GM12878 (cell line): Measurements from ENCODE around the gene MTRF1. TPM values are rescaled to one million over a fixed set of nuclear protein-coding genes. Genes with fewer than 3 reads are reported as not detected.

Experiments used
- BMI1 ChIP-seq: fragments of 450-650 bp; IDR thresholded peaks from 2 replicates; pipeline ENCODE4 v1.6.1; 2016; ENCODE audit warnings: mild to moderate bottlenecking, moderate library complexity, borderline replicate concordance
- FOXM1 ChIP-seq: IDR thresholded peaks from 2 replicates; pipeline ENCODE4 v1.6.1; 2012; ENCODE audit warnings: low read depth, mild to moderate bottlenecking, inconsistent platforms, low read length, moderate library complexity
- HDAC6 ChIP-seq: fragments of 200-600 bp; sonication (generic); IDR thresholded peaks from one replicate; pipeline ENCODE4 v1.8.0; 2017; ENCODE audit warnings: antibody characterized with exemption; ENCODE audit not compliant: unreplicated experiment
- IKZF1 ChIP-seq: fragments of 450-650 bp; conservative IDR thresholded peaks from 2 replicates; pipeline ENCODE4 v1.6.1; 2017; ENCODE audit warnings: antibody characterized with exemption, mild to moderate bottlenecking
- NFYA ChIP-seq: IDR thresholded peaks from 2 replicates; pipeline ENCODE4 v1.6.1; 2011; ENCODE audit warnings: low read depth, mild to moderate bottlenecking, low read length, improper control_type of control experiment, borderline replicate concordance
- RUNX3 ChIP-seq: IDR thresholded peaks from 2 replicates; pipeline ENCODE4 v1.6.1; 2012; ENCODE audit warnings: low read length, inconsistent platforms
- SIN3A ChIP-seq: IDR thresholded peaks from 2 replicates; pipeline ENCODE4 v1.6.1; 2012; ENCODE audit warnings: low read depth, low read length, improper control_type of control experiment
- TARDBP ChIP-seq: IDR thresholded peaks from 2 replicates; pipeline ENCODE4 v1.6.1; 2016; ENCODE audit warnings: borderline replicate concordance
- YBX1 ChIP-seq: fragments of 450-650 bp; IDR thresholded peaks from 2 replicates; pipeline ENCODE4 v1.6.1; 2016; ENCODE audit warnings: antibody characterized with exemption
- polyA plus RNA-seq, 11 experiments: library from polyadenylated mRNA; depleted of rRNA in 4 of 11; unstranded in 6 of 11; stranded (reverse) in 5 of 11; fragments of >200 nt; fragmentation: Nextera tagmentation in 4 of 11; fragmentation: Illumina TruSeq in 1 of 11; extraction: Ambion mirVana in 4 of 11; extraction: Trizol in 1 of 11; gene quantifications; 1 replicate in 1 of 11; 2 replicates in 10 of 11; pipeline versions ENCODE4 v1.2.1 to v1.2.3, GENCODE V29; 2011 to 2016; ENCODE audit warnings: inconsistent platforms in 2 of 11, missing spikeins in 2 of 11, low read depth in 1 of 11
- total RNA-seq, 4 experiments: library from RNA; depleted of rRNA in 3 of 4; stranded (reverse); fragments of >200 nt in 3 of 4; fragmentation: Illumina TruSeq in 1 of 4; extraction: Trizol in 1 of 4; gene quantifications; 2 replicates each; pipeline versions ENCODE4 v1.2.1 to v1.2.3, GENCODE V29; 2013 to 2021
- TF ChIP-seq, protein P1 (sequence below): IDR thresholded peaks from 2 replicates; pipeline ENCODE4 v1.6.1; 2012; ENCODE audit warnings: low read length, inconsistent platforms
- TF ChIP-seq, protein P2 (sequence below): fragments of 450-650 bp; IDR thresholded peaks from 2 replicates; pipeline ENCODE4 v1.6.1; 2017; ENCODE audit warnings: low read depth, mild to moderate bottlenecking, moderate library complexity
- TF ChIP-seq, protein P3 (sequence below): fragments of 450-650 bp; IDR thresholded peaks from 2 replicates; pipeline ENCODE4 v1.6.1; 2017; ENCODE audit warnings: mild to moderate bottlenecking, low read depth, inconsistent platforms; ENCODE audit not compliant: poor library complexity, severe bottlenecking
- TF ChIP-seq, protein P4 (sequence below): fragments of 450-650 bp; IDR thresholded peaks from 2 replicates; pipeline ENCODE4 v1.6.1; 2018; ENCODE audit warnings: mild to moderate bottlenecking, low read depth, moderate library complexity; ENCODE audit not compliant: partially characterized antibody
- TF ChIP-seq, protein P5 (sequence below): fragments of 450-650 bp; IDR thresholded peaks from 2 replicates; pipeline ENCODE4 v1.6.1; 2016; ENCODE audit warnings: mild to moderate bottlenecking
- TF ChIP-seq, protein P6 (sequence below): fragments of 450-650 bp; formaldehyde crosslinking; IDR thresholded peaks from 2 replicates; pipeline ENCODE4 v1.4.0; 2022; ENCODE audit warnings: mild to moderate bottlenecking, moderate library complexity
- TF ChIP-seq, protein P7 (sequence below): IDR thresholded peaks from 2 replicates; pipeline ENCODE4 v1.6.1; 2011; ENCODE audit warnings: low read depth, mild to moderate bottlenecking, low read length, moderate library complexity, borderline replicate concordance; ENCODE audit errors: extremely low read depth

MTRF1 gene
- total and polyA plus RNA-seq, 10 of the 15 experiments (the other 5 are each of a cell fraction or from before 2014, with no cell fraction given) = 12.1 to 33.7 (median 20.6) TPM

DNA sequence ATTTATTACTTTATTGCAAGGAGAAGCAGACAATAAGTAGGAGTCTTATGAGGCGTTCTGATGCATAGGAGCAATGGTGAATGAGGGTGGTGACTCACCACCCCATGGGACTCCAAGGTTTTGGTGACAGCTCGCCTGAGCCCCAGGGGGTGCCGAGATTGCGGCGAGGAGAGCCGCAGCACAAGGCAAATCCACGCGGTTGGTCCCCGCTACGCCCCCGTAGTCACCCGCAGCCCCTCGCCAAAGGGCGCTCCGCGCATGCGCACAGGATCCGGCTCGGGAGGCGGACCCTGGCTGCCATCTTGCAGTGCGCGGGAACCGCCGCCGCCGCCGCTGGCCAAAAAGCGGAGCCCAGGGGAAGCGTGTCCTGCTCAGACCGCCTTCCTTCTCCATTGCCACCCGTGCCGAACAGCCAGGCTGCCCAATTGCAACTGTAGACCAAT, 47.6 kb upstream of the MTRF1 start, which contains the start of gene NAA16 (continued):
- TF ChIP-seq, protein P1, sequence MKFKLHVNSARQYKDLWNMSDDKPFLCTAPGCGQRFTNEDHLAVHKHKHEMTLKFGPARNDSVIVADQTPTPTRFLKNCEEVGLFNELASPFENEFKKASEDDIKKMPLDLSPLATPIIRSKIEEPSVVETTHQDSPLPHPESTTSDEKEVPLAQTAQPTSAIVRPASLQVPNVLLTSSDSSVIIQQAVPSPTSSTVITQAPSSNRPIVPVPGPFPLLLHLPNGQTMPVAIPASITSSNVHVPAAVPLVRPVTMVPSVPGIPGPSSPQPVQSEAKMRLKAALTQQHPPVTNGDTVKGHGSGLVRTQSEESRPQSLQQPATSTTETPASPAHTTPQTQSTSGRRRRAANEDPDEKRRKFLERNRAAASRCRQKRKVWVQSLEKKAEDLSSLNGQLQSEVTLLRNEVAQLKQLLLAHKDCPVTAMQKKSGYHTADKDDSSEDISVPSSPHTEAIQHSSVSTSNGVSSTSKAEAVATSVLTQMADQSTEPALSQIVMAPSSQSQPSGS = no peak
- TF ChIP-seq, protein P2, sequence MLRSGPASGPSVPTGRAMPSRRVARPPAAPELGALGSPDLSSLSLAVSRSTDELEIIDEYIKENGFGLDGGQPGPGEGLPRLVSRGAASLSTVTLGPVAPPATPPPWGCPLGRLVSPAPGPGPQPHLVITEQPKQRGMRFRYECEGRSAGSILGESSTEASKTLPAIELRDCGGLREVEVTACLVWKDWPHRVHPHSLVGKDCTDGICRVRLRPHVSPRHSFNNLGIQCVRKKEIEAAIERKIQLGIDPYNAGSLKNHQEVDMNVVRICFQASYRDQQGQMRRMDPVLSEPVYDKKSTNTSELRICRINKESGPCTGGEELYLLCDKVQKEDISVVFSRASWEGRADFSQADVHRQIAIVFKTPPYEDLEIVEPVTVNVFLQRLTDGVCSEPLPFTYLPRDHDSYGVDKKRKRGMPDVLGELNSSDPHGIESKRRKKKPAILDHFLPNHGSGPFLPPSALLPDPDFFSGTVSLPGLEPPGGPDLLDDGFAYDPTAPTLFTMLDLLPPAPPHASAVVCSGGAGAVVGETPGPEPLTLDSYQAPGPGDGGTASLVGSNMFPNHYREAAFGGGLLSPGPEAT = peak; percentile 54; the same call in 1 of the 2 replicates
- TF ChIP-seq, protein P3, sequence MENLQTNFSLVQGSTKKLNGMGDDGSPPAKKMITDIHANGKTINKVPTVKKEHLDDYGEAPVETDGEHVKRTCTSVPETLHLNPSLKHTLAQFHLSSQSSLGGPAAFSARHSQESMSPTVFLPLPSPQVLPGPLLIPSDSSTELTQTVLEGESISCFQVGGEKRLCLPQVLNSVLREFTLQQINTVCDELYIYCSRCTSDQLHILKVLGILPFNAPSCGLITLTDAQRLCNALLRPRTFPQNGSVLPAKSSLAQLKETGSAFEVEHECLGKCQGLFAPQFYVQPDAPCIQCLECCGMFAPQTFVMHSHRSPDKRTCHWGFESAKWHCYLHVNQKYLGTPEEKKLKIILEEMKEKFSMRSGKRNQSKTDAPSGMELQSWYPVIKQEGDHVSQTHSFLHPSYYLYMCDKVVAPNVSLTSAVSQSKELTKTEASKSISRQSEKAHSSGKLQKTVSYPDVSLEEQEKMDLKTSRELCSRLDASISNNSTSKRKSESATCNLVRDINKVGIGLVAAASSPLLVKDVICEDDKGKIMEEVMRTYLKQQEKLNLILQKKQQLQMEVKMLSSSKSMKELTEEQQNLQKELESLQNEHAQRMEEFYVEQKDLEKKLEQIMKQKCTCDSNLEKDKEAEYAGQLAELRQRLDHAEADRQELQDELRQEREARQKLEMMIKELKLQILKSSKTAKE = no peak
- peak; percentile 89 for TF ChIP-seq RUNX3
- TF ChIP-seq, protein P4, sequence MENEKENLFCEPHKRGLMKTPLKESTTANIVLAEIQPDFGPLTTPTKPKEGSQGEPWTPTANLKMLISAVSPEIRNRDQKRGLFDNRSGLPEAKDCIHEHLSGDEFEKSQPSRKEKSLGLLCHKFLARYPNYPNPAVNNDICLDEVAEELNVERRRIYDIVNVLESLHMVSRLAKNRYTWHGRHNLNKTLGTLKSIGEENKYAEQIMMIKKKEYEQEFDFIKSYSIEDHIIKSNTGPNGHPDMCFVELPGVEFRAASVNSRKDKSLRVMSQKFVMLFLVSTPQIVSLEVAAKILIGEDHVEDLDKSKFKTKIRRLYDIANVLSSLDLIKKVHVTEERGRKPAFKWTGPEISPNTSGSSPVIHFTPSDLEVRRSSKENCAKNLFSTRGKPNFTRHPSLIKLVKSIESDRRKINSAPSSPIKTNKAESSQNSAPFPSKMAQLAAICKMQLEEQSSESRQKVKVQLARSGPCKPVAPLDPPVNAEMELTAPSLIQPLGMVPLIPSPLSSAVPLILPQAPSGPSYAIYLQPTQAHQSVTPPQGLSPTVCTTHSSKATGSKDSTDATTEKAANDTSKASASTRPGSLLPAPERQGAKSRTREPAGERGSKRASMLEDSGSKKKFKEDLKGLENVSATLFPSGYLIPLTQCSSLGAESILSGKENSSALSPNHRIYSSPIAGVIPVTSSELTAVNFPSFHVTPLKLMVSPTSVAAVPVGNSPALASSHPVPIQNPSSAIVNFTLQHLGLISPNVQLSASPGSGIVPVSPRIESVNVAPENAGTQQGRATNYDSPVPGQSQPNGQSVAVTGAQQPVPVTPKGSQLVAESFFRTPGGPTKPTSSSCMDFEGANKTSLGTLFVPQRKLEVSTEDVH = no peak
- TF ChIP-seq HDAC6 = no peak
- TF ChIP-seq, protein P5, sequence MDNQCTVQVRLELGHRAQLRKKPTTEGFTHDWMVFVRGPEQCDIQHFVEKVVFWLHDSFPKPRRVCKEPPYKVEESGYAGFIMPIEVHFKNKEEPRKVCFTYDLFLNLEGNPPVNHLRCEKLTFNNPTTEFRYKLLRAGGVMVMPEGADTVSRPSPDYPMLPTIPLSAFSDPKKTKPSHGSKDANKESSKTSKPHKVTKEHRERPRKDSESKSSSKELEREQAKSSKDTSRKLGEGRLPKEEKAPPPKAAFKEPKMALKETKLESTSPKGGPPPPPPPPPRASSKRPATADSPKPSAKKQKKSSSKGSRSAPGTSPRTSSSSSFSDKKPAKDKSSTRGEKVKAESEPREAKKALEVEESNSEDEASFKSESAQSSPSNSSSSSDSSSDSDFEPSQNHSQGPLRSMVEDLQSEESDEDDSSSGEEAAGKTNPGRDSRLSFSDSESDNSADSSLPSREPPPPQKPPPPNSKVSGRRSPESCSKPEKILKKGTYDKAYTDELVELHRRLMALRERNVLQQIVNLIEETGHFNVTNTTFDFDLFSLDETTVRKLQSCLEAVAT = peak; percentile 54; the same call in 1 of the 2 replicates
- no peak for TF ChIP-seq FOXM1
- TF ChIP-seq TARDBP = no peak
- TF ChIP-seq, protein P6, sequence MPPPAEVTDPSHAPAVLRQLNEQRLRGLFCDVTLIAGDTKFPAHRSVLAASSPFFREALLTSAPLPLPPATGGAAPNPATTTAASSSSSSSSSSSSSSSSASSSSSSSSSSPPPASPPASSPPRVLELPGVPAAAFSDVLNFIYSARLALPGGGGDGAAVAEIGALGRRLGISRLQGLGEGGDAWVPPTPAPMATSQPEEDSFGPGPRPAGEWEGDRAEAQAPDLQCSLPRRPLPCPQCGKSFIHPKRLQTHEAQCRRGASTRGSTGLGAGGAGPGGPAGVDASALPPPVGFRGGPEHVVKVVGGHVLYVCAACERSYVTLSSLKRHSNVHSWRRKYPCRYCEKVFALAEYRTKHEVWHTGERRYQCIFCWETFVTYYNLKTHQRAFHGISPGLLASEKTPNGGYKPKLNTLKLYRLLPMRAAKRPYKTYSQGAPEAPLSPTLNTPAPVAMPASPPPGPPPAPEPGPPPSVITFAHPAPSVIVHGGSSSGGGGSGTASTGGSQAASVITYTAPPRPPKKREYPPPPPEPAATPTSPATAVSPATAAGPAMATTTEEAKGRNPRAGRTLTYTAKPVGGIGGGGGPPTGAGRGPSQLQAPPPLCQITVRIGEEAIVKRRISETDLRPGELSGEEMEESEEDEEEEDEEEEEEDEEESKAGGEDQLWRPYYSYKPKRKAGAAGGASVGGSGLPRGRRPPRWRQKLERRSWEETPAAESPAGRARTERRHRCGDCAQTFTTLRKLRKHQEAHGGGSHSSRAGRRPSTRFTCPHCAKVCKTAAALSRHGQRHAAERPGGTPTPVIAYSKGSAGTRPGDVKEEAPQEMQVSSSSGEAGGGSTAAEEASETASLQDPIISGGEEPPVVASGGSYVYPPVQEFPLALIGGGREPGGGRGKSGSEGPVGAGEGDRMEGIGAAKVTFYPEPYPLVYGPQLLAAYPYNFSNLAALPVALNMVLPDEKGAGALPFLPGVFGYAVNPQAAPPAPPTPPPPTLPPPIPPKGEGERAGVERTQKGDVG (CRISPR knock-in tag) = no peak
- peak; percentile 83 for TF ChIP-seq IKZF1
- TF ChIP-seq, protein P7, sequence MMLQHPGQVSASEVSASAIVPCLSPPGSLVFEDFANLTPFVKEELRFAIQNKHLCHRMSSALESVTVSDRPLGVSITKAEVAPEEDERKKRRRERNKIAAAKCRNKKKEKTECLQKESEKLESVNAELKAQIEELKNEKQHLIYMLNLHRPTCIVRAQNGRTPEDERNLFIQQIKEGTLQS = no peak
- no peak for TF ChIP-seq BMI1
- no peak for TF ChIP-seq YBX1
- no peak; the same call in 1 of the 2 replicates for TF ChIP-seq SIN3A
- no peak for TF ChIP-seq NFYA
